Activated CD4-positive, alpha-beta T cell treated with anti-CD3 and anti-CD28 coated beads, Interleukin-2, amount 50 U/mL, for 1 hour (primary cell): Measurements from ENCODE around the gene LNX1.
"Not testable (repeated sequence)": the region's sequence is repeated elsewhere in the genome, so short reads cannot be mapped to it uniquely, and the experiment has no call there.

Experiments used
- DNase-seq: peaks from one replicate; pipeline ENCODE4 v3.0.0-alpha.2; 2020

The LNX1 gene

DNA sequence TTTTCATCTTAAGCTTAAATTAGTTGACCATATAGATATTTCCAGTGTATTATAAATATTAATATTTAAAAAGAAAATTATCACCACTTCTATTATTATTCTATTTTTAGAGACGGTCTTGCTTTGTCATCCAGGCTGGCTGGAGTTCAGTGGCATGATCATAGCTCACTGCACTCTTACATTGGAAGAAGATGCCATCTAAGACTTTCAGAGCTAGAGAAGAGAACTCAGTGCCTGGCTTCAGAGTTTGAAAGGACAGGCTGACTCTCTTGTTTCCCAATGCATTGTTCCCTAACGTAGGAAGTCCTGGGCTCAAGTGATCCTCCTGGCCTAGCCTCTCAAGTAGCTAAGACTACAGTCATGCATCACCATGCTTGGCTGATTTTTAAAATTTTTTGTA lies 137.9 kb downstream of the LNX1 start:
- DNase-seq = no peak

DNA sequence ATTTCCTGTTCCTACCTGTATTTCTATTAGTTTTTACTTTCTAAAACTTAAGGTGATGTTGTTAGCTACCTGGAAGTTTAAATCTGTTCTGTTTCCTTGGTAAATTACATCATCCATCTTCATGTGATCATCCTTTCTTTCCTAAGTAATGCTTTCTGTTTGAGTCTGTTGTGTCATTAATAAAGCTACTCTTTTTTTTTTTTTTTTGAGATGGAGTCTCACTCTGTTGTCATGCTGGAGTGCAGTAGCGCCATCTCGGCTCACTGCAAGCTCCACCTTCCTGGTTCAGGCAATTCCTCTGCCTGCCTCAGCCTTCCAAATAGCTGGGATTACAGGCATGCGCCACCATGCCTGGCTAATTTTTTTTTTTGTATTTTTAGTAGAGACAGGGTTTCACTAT lies 140.5 kb downstream of the LNX1 start:
- no peak for DNase-seq

DNA sequence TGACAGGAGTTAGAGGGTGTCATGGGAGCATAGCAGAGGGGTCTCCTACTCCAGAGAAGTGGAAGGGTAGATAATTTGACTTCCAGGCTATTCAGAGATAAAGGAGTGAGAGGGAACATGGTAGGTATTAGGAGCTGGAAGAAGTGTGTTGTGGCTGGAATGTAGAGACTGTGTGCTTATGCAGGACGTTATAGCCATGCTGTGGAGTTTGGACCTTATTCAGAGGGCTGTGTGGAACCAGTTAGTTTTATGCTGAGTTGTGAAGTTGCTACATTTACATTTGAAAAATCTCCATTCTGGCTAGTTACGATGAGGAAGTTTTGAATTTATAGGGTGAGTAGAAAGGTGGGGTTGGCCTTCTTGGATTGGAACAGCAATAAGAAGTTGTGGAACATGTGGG lies 146.3 kb downstream of the LNX1 start:
- DNase-seq = no peak

DNA sequence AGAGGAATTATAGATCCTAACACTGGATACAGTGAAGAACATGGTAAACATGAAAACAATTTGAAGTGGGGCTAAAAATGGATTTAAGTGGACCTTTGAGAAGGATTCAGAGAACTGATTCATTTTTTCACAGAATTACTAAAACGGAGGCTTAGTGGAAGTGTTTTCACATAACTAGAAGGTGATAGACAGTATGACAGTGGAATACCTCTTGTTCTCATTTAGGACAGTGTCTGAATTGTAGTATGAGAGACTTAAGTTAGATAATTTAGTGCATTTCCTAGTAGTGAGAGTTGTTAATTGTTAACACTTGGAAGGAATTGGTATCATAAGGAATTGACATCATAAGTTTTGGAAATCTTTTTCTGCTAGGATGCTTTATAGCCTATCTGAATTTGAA lies 149.7 kb downstream of the LNX1 start:
- DNase-seq = no peak

DNA sequence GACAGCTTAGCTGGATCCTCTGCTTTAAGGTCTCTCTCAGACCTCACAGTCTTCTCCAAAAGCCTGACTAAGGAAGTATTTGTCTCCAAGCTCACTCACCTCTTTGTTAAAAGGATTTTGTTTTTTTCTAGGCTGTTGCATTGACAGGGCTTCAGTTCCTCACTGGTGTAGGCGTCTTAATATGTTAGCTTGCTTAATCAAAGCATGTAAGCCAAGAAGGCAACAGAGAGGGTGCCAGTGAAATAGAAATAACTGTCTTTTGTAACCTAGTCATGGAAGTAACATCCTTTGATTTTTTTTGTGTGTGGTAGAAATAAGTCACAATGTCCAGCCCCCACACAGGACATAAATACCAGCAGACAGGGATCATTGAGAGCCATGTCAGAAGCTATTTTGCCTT lies 155.0 kb downstream of the LNX1 start:
- no peak for DNase-seq

DNA sequence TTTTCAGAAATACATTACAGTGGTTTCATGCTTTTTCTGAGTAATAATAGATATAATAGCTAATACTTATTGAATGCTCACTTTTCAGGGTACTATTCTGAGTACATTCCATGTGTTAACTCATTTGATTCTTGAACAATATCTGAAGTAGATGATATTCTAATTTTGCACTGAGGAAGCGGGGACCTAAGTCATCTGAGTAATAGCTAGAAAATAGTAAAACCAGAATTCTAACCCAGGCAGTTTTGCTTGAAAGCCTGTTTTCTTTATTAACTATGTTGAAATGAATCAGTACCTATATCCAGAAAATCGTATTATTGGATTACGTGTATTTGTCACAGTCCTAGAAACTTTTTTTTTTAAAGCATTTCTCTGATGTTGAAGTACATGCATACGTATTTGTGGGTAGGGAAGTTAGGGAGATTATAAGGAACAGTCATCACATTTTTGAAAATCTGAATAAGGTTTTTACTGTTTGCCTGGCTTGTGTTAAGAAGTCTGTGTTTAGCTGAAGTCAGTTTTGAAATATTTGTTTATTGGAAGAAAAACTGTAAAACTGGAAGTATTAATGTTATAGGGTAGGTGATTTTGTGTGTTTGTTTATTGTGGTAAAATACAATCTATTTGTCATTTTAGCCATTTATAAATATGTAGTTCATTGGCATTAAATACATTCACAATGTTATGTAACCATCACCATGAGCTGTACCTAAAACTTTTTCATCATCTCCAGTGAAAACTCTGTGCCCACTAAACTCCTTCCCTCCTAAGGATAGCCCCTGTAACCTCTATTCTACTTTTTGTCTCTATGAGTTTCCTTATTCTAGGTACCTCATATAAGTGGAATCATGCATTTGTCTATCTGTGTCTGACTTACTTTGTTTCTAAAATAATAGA lies 158.5 kb downstream of the LNX1 start:
- no peak for DNase-seq

DNA sequence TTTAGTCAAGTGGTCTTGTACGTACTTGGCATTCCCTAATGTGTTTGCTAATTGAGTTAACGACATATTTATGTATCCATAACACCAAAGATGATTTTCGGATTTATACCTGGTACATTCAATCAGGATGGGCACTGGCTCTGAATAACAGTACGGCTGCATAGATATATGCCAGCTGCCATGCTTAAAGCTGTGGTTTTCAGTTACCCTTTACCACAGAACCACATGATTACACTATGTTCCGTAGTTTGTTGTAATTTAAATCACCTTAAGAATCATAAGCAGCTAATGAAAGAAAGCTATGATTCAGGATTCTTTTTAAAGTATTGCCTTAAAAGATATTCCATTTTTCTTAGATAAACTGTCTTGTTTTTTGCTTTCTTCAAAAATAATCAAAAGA lies 160.2 kb downstream of the LNX1 start:
- no peak for DNase-seq

DNA sequence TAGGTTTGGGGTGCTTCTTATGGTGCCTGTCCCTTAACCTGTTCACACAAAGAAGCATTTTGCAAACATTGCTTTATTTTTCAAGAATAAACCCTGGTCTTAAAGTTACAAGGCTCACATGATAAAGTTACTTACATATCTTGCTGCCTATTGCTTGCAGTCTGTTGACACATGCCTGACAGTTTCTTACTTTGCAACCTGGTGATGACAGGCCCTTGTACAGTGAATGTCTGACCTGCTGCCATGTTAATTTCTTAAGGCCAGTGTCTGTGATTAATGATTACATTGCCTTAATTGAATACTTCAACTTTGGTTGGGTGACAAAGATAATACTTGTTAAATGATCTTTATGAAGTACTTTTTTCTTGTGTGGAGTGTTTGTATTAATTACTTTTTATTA lies 163.9 kb downstream of the LNX1 start:
- DNase-seq = no peak

DNA sequence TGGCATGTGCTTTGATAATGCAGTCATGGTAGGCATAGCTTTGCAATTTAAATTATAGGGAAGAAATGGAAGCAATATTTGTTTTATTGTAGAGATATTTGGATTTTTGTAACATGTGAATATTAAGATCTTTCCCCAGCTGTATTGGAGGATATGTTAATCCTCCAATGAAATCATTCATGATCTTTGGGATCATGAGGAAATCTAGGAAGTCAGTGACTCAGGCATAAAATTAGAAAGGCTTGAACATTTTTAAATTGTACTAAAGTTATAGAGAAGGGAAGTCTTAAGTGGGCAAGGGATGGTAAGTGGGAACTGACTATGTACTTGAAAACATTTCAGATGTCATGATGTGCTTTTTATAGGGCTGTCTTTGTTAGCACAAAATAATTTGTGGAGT lies 167.0 kb downstream of the LNX1 start:
- DNase-seq = no peak

DNA sequence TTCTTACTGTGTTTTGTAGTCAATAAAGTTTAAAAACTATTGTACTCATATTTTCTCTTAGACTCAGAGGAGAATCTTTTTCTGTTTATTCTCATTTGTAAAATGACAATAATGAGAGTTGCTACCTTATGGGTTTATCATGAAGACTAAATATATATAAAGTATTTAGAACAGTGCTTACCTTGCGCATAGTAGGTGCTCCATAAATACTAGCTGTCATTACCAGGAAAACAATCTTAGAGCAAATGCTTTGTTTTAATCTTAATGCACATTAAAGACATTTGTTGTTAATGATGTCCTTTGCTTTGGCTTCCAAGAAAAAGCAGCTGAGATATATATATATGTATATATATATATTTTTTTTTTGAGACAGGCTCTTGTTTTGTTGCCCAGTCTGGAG lies 168.9 kb downstream of the LNX1 start:
- DNase-seq = no peak

DNA sequence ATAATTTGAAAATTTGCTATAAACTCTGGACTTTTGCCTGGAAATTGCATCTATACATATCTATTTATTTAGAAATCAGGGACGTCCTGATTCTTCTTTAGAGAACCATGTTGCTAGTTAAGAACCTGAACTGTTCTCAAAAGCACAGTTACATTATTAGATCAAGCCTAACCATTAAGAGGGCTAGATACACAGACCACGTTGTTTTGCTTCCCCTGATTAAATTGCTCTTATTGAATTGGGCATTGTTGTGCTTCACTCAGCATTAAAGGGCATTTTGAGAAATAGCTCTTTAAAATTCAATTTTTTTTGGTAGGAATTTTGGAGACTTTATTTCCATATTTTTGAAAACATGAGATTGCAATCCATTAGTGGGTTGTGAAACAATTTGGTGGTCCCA lies 169.5 kb downstream of the LNX1 start:
- no peak for DNase-seq

DNA sequence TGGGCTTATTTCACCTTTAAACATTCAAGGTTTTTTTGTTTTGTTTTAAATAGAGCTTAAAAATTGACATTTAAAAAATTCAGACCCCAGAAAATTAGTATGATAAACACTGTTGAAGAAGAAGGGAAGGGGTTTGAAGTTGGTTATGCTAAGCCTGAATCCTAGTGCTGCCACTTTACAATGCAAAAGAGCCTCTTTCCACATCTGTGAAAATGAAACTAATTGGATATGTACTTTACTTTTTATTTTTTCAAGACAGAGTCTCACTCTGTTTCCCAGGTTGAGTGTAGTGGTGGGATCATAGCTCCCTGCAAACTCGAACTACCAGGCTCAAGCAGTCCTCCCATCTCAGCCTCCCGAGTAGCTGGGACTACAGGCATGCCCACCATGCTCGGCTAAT lies 172.1 kb downstream of the LNX1 start:
- DNase-seq = no peak

DNA sequence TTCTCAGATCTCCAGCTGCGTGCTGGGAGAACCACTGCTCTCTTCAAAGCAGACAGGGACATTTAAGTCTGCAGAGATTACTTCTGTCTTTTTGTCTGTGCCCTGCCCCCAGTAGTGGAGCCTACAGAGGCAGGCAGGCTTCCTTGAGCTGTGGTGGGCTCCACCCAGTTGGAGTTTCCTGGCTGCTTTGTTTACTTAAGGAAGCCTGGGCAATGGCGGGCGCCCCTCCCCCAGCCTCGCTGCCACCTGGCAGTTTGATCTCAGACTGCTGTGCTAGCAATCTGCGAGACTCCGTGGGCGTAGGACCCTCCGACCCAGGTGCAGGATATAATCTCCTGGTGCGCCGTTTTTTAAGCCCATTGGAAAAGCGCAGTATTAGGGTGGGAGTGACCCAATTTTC lies 181.8 kb downstream of the LNX1 start:
- DNase-seq = not testable (repeated sequence)
